ENCODE data around the gene SLC66A1. TPM values are rescaled to one million over a fixed set of nuclear protein-coding genes. Genes with fewer than 3 reads are reported as not detected.

Gene SLC66A1
- total RNA-seq, 1 experiment from 2014 or later, result 24.0 TPM

- H3K36me3 ChIP-seq (ENCODE audit: control insufficient read depth, insufficient read depth, low read length), result no peaks in the 10 kb centered on the region
- Mint-ChIP-seq H3K27ac (ENCODE audit: unreplicated experiment) (no peak overlapping the region), H3K4me1 (ENCODE audit: low read depth, unreplicated experiment) (no peaks in the 10 kb centered on the region), H3K4me3 (ENCODE audit: unreplicated experiment) (no peak overlapping the region), H3K36me3 (ENCODE audit: insufficient read depth, unreplicated experiment) (peaks cover 29% of the 10 kb centered on the region), H3K9me3 (ENCODE audit: unreplicated experiment) (no peaks in the 10 kb centered on the region), H3K27me3 (ENCODE audit: insufficient read depth, unreplicated experiment) (no peaks in the 10 kb centered on the region)
- DNase-seq, result no peak
- intact Hi-C loops (cut with micrococcal nuclease; ENCODE audit: unreplicated experiment), result no loop called here
- no TSS peak for BruUV-seq (replicated peaks)
- H3K27me3 ChIP-seq (replicated peaks; ENCODE audit: control insufficient read depth, insufficient read depth, low read length), result no peaks in the 10 kb centered on the region
- no peak overlapping the region for H3K4me3 ChIP-seq (ENCODE audit: low read depth, low read length)
- ChIA-PET POLR2A (no interaction called here), CTCF (no interaction called here)
- TF ChIP-seq CTCF (IDR thresholded peaks at IDR 0.05; ENCODE audit: insufficient read depth in 1 of 2, low read depth in 1 of 2, low read length in 1 of 2, severe bottlenecking in 1 of 2, unreplicated experiment in 1 of 2), result no peak
- H3K4me1 ChIP-seq, result no peaks in the 10 kb centered on the region
- H3K9me3 ChIP-seq, result no peaks in the 10 kb centered on the region
Observed at GRCh38 chr1:19368050-19368449, 55.9 kb downstream of the SLC66A1 start.

- no peaks in the 10 kb centered on the region for H3K4me1 Mint-ChIP-seq (ENCODE audit: low read depth, unreplicated experiment)
- peaks cover 29% of the 10 kb centered on the region for H3K36me3 Mint-ChIP-seq (ENCODE audit: insufficient read depth, unreplicated experiment)
- no peaks in the 10 kb centered on the region for H3K36me3 ChIP-seq (ENCODE audit: control insufficient read depth, insufficient read depth, low read length)
- ChIA-PET CTCF (no interaction called here), POLR2A (no interaction called here)
- no TSS peak for BruUV-seq (replicated peaks)
- H3K9me3 ChIP-seq, result no peaks in the 10 kb centered on the region
- H3K9me3 Mint-ChIP-seq (ENCODE audit: unreplicated experiment), result no peaks in the 10 kb centered on the region
- no peaks in the 10 kb centered on the region for H3K27me3 ChIP-seq (replicated peaks; ENCODE audit: control insufficient read depth, insufficient read depth, low read length)
- no peak for TF ChIP-seq CTCF (IDR thresholded peaks at IDR 0.05; ENCODE audit: insufficient read depth in 1 of 2, low read depth in 1 of 2, low read length in 1 of 2, severe bottlenecking in 1 of 2, unreplicated experiment in 1 of 2)
- no peak for DNase-seq
- no peaks in the 10 kb centered on the region for H3K27me3 Mint-ChIP-seq (ENCODE audit: insufficient read depth, unreplicated experiment)
- no peak overlapping the region for H3K27ac Mint-ChIP-seq (ENCODE audit: unreplicated experiment)
- intact Hi-C loops (cut with micrococcal nuclease; ENCODE audit: unreplicated experiment), result no loop called here
- H3K4me3 ChIP-seq (ENCODE audit: low read depth, low read length), result no peak overlapping the region
- no peak overlapping the region for H3K4me3 Mint-ChIP-seq (ENCODE audit: unreplicated experiment)
- no peaks in the 10 kb centered on the region for H3K4me1 ChIP-seq
Observed at GRCh38 chr1:19368964-19369363, 56.8 kb downstream of the SLC66A1 start.

- Histone ChIP-seq H3K4me1 (no peaks in the 10 kb centered on the region), H3K4me3 (ENCODE audit: low read depth, low read length) (no peak overlapping the region), H3K9me3 (no peaks in the 10 kb centered on the region), H3K36me3 (ENCODE audit: control insufficient read depth, insufficient read depth, low read length) (no peaks in the 10 kb centered on the region), H3K27me3 (replicated peaks; ENCODE audit: control insufficient read depth, insufficient read depth, low read length) (no peaks in the 10 kb centered on the region)
- no TSS peak for BruUV-seq (replicated peaks)
- intact Hi-C loops (cut with micrococcal nuclease; ENCODE audit: unreplicated experiment), result no loop called here
- no peak overlapping the region for H3K27ac Mint-ChIP-seq (ENCODE audit: unreplicated experiment)
- H3K4me1 Mint-ChIP-seq (ENCODE audit: low read depth, unreplicated experiment), result no peaks in the 10 kb centered on the region
- DNase-seq, result no peak
- no peak for TF ChIP-seq CTCF (IDR thresholded peaks at IDR 0.05; ENCODE audit: insufficient read depth in 1 of 2, low read depth in 1 of 2, low read length in 1 of 2, severe bottlenecking in 1 of 2, unreplicated experiment in 1 of 2)
- H3K9me3 Mint-ChIP-seq (ENCODE audit: unreplicated experiment), result no peaks in the 10 kb centered on the region
- no peak overlapping the region for H3K4me3 Mint-ChIP-seq (ENCODE audit: unreplicated experiment)
- H3K27me3 Mint-ChIP-seq (ENCODE audit: insufficient read depth, unreplicated experiment), result no peaks in the 10 kb centered on the region
- H3K36me3 Mint-ChIP-seq (ENCODE audit: insufficient read depth, unreplicated experiment), result peaks cover 30% of the 10 kb centered on the region
- POLR2A ChIA-PET, result no interaction called here
- CTCF ChIA-PET, result no interaction called here
Observed at GRCh38 chr1:19369396-19370090, 57.4 kb downstream of the SLC66A1 start.
